Upper lobe of left lung (tissue), 6 donors: ENCODE results near the gene PPEF2. TPM values are rescaled to one million over a fixed set of nuclear protein-coding genes. Genes with fewer than 3 reads are reported as not detected.

Source experiments
- ATAC-seq, 2 donors: fragments of 200-7000 bp; cut with Tn5 transposase; one replicate each; pipeline ENCODE4 v1.9.1; 2022; ENCODE audit warnings: mild to moderate bottlenecking in 2 of 2, moderate library complexity in 2 of 2; ENCODE audit not compliant: low FRiP score in 2 of 2
- DNase-seq, 2 donors: peaks; one replicate each; pipeline ENCODE4 v3.0.0-alpha.2; 2019 to 2020
- H3K27ac ChIP-seq, 4 donors: fragments of 200-600 bp; sonication (generic); one replicate each; pipeline ENCODE4 v1.5.1; 2016 to 2019
- H3K27me3 ChIP-seq, 4 donors: fragments of 200-600 bp; sonication (generic); one replicate each; pipeline ENCODE4 v1.5.1; 2017 to 2019
- H3K36me3 ChIP-seq, 4 donors: fragments of 200-600 bp; sonication (generic); one replicate each; pipeline ENCODE4 v1.5.1; 2016 to 2019
- H3K4me1 ChIP-seq, 4 donors: fragments of 200-600 bp; sonication (generic); one replicate each; pipeline ENCODE4 v1.5.1; 2018 to 2019
- H3K4me3 ChIP-seq, 4 donors: fragments of 200-600 bp; sonication (generic); one replicate each; pipeline ENCODE4 v1.5.1; 2017 to 2019; ENCODE audit warnings: mild to moderate bottlenecking in 2 of 4, moderate library complexity in 1 of 4
- H3K9me3 ChIP-seq, 4 donors: fragments of 200-600 bp; sonication (generic); one replicate each; pipeline ENCODE4 v1.5.1; 2018 to 2019
- EP300 ChIP-seq, 4 donors: sonication (generic); formaldehyde crosslinking; IDR thresholded peaks; one replicate each; pipeline ENCODE4 v1.5.1; 2017; ENCODE audit warnings: antibody characterized with exemption in 4 of 4, control low read depth in 2 of 4
- POLR2A ChIP-seq, 4 donors: fragments of 450-650 bp; IDR thresholded peaks; one replicate each; pipeline ENCODE4 v1.5.1; 2016 to 2017; ENCODE audit warnings: antibody characterized with exemption in 4 of 4, mild to moderate bottlenecking in 2 of 4
- POLR2AphosphoS5 ChIP-seq, 2 donors: sonication (generic); formaldehyde crosslinking; IDR thresholded peaks; one replicate each; pipeline ENCODE4 v1.5.1; 2017; ENCODE audit warnings: antibody characterized with exemption in 2 of 2
- WGBS, 2 donors: methylation state at CpG; one replicate each; pipeline ENCODE4 v1.1.5; 2017 to 2018; 5-methylcytosine and 5-hydroxymethylcytosine counted together
- total RNA-seq, 6 donors: library from RNA; depleted of rRNA in 4 of 6; stranded (reverse); fragments of >200 nt in 4 of 6; gene quantifications; one replicate each; pipeline versions ENCODE4 v1.1.0 to v1.2.1, GENCODE V29; 2016 to 2021
- TF ChIP-seq, protein P1 (sequence below), 6 experiments: fragments of 450-650 bp in 4 of 6; fragments of 200-600 bp in 2 of 6; sonication (generic) in 2 of 6; IDR thresholded peaks; one replicate each; pipeline ENCODE4 v1.5.1; 2016 to 2019; ENCODE audit warnings: antibody characterized with exemption in 6 of 6
- donor health status: DM: no; HTN: no; CAD: no; lungs with moderate emphysema.
- donor health status: DM: no; HTN: yes; CAD: no; lungs with severe emphysema.

PPEF2 gene
- total RNA-seq, 6 donors from 2014 or later, result not detected

DNA sequence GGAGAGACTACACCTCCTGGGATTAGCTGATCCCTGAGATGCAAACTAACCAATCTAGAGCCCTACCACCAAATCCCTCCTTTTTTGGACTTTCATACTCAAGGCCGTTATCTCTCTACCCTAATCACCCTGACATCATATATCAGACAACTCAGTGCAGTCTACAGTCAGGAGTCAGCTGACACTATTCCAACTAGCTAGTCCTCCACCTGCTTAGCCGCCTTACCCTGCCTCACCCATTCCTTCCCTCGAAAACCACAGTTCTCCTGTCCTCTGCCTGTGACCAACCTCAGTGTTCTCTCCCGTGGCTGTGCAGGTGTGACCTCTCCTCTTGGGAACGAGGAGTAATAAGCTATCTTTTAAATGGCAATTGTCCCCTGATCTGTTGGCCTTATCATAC, 1.8 kb upstream of the PPEF2 start:
- 86 to 90% methylated on average over 5 of the region's 5 CpGs for WGBS, 2 donors
- ATAC-seq, result no peak
- no peak for DNase-seq

DNA sequence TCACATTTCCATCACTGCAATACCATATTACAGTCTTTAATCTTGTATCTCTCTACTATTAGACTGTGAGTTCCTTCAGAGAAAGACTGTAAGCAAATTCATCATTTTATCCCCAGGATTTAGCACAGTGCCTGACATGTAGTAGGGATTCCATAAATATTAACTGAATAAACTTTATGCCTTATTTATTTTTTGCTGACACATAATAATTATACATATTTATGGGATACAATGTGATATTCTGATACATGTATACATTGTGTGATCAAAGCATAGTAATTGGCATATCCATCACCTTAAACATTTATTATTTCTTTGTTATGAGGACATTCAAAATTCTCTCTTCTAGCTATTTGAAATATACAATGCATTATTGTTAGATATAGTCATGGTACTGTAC, 3.7 kb downstream of the PPEF2 start:
- Histone ChIP-seq H3K4me3 (no peak overlapping the region), H3K27me3 (no peaks in the 10 kb centered on the region), H3K27ac (no peak overlapping the region), H3K36me3 (no peaks in the 10 kb centered on the region), H3K4me1 (no peaks in the 10 kb centered on the region), H3K9me3 (no peaks in the 10 kb centered on the region)
- DNase-seq, result no peak
- no peak for ATAC-seq
- TF ChIP-seq, protein P1, sequence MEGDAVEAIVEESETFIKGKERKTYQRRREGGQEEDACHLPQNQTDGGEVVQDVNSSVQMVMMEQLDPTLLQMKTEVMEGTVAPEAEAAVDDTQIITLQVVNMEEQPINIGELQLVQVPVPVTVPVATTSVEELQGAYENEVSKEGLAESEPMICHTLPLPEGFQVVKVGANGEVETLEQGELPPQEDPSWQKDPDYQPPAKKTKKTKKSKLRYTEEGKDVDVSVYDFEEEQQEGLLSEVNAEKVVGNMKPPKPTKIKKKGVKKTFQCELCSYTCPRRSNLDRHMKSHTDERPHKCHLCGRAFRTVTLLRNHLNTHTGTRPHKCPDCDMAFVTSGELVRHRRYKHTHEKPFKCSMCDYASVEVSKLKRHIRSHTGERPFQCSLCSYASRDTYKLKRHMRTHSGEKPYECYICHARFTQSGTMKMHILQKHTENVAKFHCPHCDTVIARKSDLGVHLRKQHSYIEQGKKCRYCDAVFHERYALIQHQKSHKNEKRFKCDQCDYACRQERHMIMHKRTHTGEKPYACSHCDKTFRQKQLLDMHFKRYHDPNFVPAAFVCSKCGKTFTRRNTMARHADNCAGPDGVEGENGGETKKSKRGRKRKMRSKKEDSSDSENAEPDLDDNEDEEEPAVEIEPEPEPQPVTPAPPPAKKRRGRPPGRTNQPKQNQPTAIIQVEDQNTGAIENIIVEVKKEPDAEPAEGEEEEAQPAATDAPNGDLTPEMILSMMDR (IDR thresholded peaks at IDR 0.05), result no peak
- TF ChIP-seq POLR2AphosphoS5 (IDR thresholded peaks at IDR 0.05) (no peak), POLR2A (IDR thresholded peaks at IDR 0.05) (no peak), EP300 (IDR thresholded peaks at IDR 0.05) (no peak)

More for the DNA sequence above, 1.8 kb upstream of the PPEF2 start:
- Histone ChIP-seq H3K36me3 (no peaks in the 10 kb centered on the region), H3K4me1 (no peaks in the 10 kb centered on the region), H3K4me3 (no peak overlapping the region), H3K9me3 (no peaks in the 10 kb centered on the region), H3K27me3 (no peaks in the 10 kb centered on the region), H3K27ac (no peak overlapping the region)
- no peak for TF ChIP-seq EP300 (IDR thresholded peaks at IDR 0.05)

DNA sequence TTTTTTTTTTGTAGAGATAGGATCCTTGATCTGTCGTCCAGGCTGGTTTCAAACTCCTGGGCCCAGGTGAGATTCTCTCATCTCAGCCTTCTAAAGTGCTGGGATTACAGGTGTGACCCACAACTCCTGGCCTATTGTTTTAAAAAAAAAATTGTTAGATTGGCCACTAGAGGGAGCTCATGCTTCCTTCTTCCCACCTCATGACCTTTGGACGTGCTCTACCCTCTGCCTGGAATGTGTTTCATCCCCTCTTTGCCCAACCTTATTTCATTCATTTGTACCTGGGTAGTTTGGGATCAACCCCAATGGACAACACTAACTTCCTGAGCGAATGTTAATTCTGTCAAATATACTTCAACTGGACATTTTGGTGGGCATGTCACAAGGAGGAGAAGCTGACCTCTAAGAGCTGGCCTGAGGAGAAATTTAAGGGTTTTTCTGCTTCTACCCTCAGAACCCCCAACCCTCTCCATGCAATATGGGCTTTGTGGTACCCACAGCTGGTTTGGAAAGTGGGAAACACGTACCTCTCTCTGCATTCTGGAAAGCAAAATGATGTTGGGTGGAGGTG, 6.4 kb downstream of the PPEF2 start:
- TF ChIP-seq EP300 (IDR thresholded peaks at IDR 0.05), result no peak
- TF ChIP-seq, protein P1 (IDR thresholded peaks at IDR 0.05), result peak; percentile 16 to 48 (median 30)
- H3K27me3 ChIP-seq, result no peaks in the 10 kb centered on the region
- H3K4me3 ChIP-seq, result no peak overlapping the region
- no peak for DNase-seq
- no peaks in the 10 kb centered on the region for H3K4me1 ChIP-seq
- 46 to 50% methylated on average over 4 of the region's 4 CpGs for WGBS, 2 donors
- H3K36me3 ChIP-seq, result no peaks in the 10 kb centered on the region
- no peaks in the 10 kb centered on the region for H3K9me3 ChIP-seq
- no peak overlapping the region for H3K27ac ChIP-seq
- peak; percentile 56 to 78 for ATAC-seq

DNA sequence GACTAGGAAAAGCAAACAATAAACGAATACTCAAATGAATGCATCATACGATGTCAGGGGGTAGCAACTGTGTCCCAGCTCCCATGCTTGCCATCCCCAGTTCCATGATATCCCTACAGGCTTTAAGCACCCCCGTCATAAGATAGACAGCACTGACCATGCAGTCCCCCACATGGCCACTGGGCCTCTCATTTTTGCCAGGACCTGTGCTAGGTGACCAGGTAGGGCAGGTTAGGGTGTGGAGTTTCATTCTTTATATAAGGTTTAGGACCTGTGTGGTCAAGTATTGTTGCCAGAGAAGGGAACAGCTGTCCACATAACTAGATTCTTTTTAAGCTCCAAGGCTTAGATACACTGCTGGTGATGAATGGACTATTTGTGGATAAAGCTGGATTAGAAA, 9.7 kb downstream of the PPEF2 start:
- ATAC-seq (no peak), DNase-seq (no peak)
- Histone ChIP-seq H3K4me1 (no peaks in the 10 kb centered on the region), H3K4me3 (no peak overlapping the region), H3K27me3 (no peaks in the 10 kb centered on the region), H3K9me3 (no peaks in the 10 kb centered on the region), H3K36me3 (no peaks in the 10 kb centered on the region), H3K27ac (no peak overlapping the region)
- WGBS, 2 donors, result 73 to 77% methylated on average over 3 of the region's 3 CpGs
- TF ChIP-seq POLR2AphosphoS5 (IDR thresholded peaks at IDR 0.05) (no peak), POLR2A (IDR thresholded peaks at IDR 0.05) (no peak), EP300 (IDR thresholded peaks at IDR 0.05) (no peak)
- TF ChIP-seq, protein P1 (IDR thresholded peaks at IDR 0.05), result peak in 1 of 6 experiments; percentile 7

DNA sequence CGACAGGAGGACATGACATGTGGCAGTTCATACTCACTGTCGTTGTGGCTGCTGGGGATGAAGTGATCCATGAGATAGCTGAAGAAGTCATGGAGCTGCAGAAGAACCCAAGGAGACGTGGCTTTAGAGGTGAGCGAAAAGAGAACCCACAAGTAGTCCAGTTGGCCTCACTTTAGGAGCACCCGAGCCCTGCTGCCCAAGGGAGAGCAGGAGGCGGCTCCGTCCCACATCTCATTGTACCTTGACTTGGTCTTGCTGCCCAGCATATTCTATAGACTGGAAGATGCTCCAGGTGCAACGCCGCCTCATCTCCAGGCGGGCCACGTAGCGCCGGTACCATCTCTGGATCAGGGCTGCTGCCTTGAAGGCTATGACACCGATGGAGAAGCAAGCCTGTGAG, 10.6 kb downstream of the PPEF2 start:
- peak in 1 of 2 donors; percentile 48 for DNase-seq
- no peak for ATAC-seq
- TF ChIP-seq, protein P1 (IDR thresholded peaks at IDR 0.05), result no peak
- TF ChIP-seq POLR2AphosphoS5 (IDR thresholded peaks at IDR 0.05) (no peak), POLR2A (IDR thresholded peaks at IDR 0.05) (no peak), EP300 (IDR thresholded peaks at IDR 0.05) (no peak)
- no peaks in the 10 kb centered on the region for H3K4me1 ChIP-seq
- no peaks in the 10 kb centered on the region for H3K36me3 ChIP-seq
- no peaks in the 10 kb centered on the region for H3K9me3 ChIP-seq
- H3K4me3 ChIP-seq, result no peak overlapping the region
- no peak overlapping the region for H3K27ac ChIP-seq
- 89 to 96% methylated on average over 10 to 14 of the region's 14 CpGs for WGBS, 2 donors
- H3K27me3 ChIP-seq, result no peaks in the 10 kb centered on the region
